Left lung (tissue), 10 donors: ENCODE data around the gene SND1. TPM values are rescaled to one million over a fixed set of nuclear protein-coding genes. Genes with fewer than 3 reads are reported as not detected.

Source experiments
- ATAC-seq: fragments of 200-7000 bp; cut with Tn5 transposase; one replicate; pipeline ENCODE4 v1.9.1; 2020; ENCODE audit warnings: moderate library complexity
- DNase-seq, 4 donors: peaks; one replicate each; pipeline ENCODE4 v3.0.0-alpha.2; 2013 to 2020
- H3K27ac ChIP-seq, 2 donors: fragments of 200-600 bp; sonication (generic) in 1 of 2; one replicate each; pipeline versions ENCODE4 v1.5.0 to v1.8.0; 2020 to 2021
- H3K27me3 ChIP-seq, 2 donors: fragments of 200-600 bp; sonication (generic) in 1 of 2; one replicate each; pipeline versions ENCODE4 v1.5.0 to v1.8.0; 2020 to 2021
- H3K36me3 ChIP-seq, 2 donors: fragments of 200-600 bp; sonication (generic) in 1 of 2; one replicate each; pipeline versions ENCODE4 v1.5.0 to v1.8.0; 2020 to 2021
- H3K4me1 ChIP-seq, 2 donors: fragments of 200-600 bp; one replicate each; pipeline ENCODE4 v1.8.0; 2021
- H3K4me3 ChIP-seq, 2 donors: fragments of 200-600 bp; sonication (generic) in 1 of 2; one replicate each; pipeline versions ENCODE4 v1.5.0 to v1.8.0; 2020 to 2021; ENCODE audit warnings: mild to moderate bottlenecking in 1 of 2
- H3K9me3 ChIP-seq, 2 donors: fragments of 200-600 bp; sonication (generic) in 1 of 2; one replicate each; pipeline versions ENCODE4 v1.5.0 to v1.8.0; 2020 to 2021
- CTCF ChIP-seq, 2 donors: fragments of 200-600 bp; sonication (generic) in 1 of 2; IDR thresholded peaks; one replicate each; pipeline versions ENCODE4 v1.5.0 to v1.8.0; 2021; ENCODE audit warnings: antibody characterized with exemption in 2 of 2
- intact Hi-C, 2 donors: fragments of 100-400 bp; cut with DNase I; formaldehyde crosslinking; loops; one replicate each; pipeline versions ENCODE4 v1.11.2 to v1.14.2; 2022
- polyA plus RNA-seq, 6 donors: library from polyadenylated mRNA; unstranded; fragments of 120-200 nt; gene quantifications; one replicate each; pipeline ENCODE4 v1.2.1, GENCODE V29; 2013; ENCODE audit not compliant: insufficient read length in 6 of 6
- total RNA-seq, 2 donors: library from RNA; stranded (reverse); fragmentation: NEBNext Ultra II Directional; extraction: Animal tissue kit (Norgen Biotek cat#: 25700); gene quantifications; one replicate each; pipeline ENCODE4 v1.2.1, GENCODE V29; 2021
- donor health status: DM: no; HTN: yes; CAD: no.
- donor health status: DM: no; HTN: no; CAD: no.

SND1 gene
- total and polyA plus RNA-seq, 8 donors: 141 to 229 (median 156) TPM

- DNase-seq (no peak), ATAC-seq (no peak)
- Histone ChIP-seq H3K4me1 (peaks cover 0 to 10% of the 10 kb centered on the region in 2 donors), H3K27ac (no peak overlapping the region), H3K27me3 (no peaks in the 10 kb centered on the region), H3K4me3 (no peak overlapping the region), H3K9me3 (no peaks in the 10 kb centered on the region), H3K36me3 (no peaks in the 10 kb centered on the region)
- no peak for TF ChIP-seq CTCF (IDR thresholded peaks at IDR 0.05)
- intact Hi-C loops: no loop called here
These were observed 387.6 kb downstream of the SND1 start for GRCh38 chr7:128039544-128039953.

GRCh38 chr7:128040205-128040604 is 388.2 kb downstream of the SND1 start:
- no peak overlapping the region for H3K4me3 ChIP-seq
- DNase-seq: no peak
- ATAC-seq: no peak
- peaks cover 0 to 10% of the 10 kb centered on the region in 2 donors for H3K4me1 ChIP-seq
- intact Hi-C loops: no loop called here
- H3K9me3 ChIP-seq: no peaks in the 10 kb centered on the region
- no peaks in the 10 kb centered on the region for H3K36me3 ChIP-seq
- TF ChIP-seq CTCF (IDR thresholded peaks at IDR 0.05): no peak
- H3K27ac ChIP-seq: no peak overlapping the region
- no peaks in the 10 kb centered on the region for H3K27me3 ChIP-seq

GRCh38 chr7:128041203-128041602 is 389.2 kb downstream of the SND1 start:
- Histone ChIP-seq H3K9me3 (no peaks in the 10 kb centered on the region), H3K27ac (no peak overlapping the region), H3K36me3 (no peaks in the 10 kb centered on the region), H3K4me3 (no peak overlapping the region), H3K4me1 (peaks cover 0 to 10% of the 10 kb centered on the region in 2 donors), H3K27me3 (no peaks in the 10 kb centered on the region)
- intact Hi-C loops: no loop called here
- no peak for DNase-seq
- no peak for ATAC-seq
- TF ChIP-seq CTCF (IDR thresholded peaks at IDR 0.05): no peak

- TF ChIP-seq CTCF (IDR thresholded peaks at IDR 0.05): no peak
- Histone ChIP-seq H3K27me3 (no peaks in the 10 kb centered on the region), H3K9me3 (no peaks in the 10 kb centered on the region), H3K4me3 (no peak overlapping the region), H3K36me3 (no peaks in the 10 kb centered on the region), H3K27ac (no peak overlapping the region), H3K4me1 (peaks cover 0 to 10% of the 10 kb centered on the region in 2 donors)
- ATAC-seq (no peak), DNase-seq (no peak)
- intact Hi-C loops: no loop called here
These were observed 390.0 kb downstream of the SND1 start for GRCh38 chr7:128042012-128042411.

GRCh38 chr7:128044064-128044463 is 392.1 kb downstream of the SND1 start:
- TF ChIP-seq CTCF (IDR thresholded peaks at IDR 0.05): no peak

More at GRCh38 chr7:128044064-128044463, 392.1 kb downstream of the SND1 start:
- peaks cover 0 to 10% of the 10 kb centered on the region in 2 donors for H3K4me1 ChIP-seq
- ATAC-seq: no peak
- no peaks in the 10 kb centered on the region for H3K9me3 ChIP-seq
- H3K4me3 ChIP-seq: no peak overlapping the region
- no peaks in the 10 kb centered on the region for H3K27me3 ChIP-seq
- H3K36me3 ChIP-seq: no peaks in the 10 kb centered on the region
- no peak overlapping the region for H3K27ac ChIP-seq
- no peak for DNase-seq
- intact Hi-C loops: no loop called here
